GM12878 (cell line): ENCODE measurements around the gene SMIM7. TPM values are rescaled to one million over a fixed set of nuclear protein-coding genes. Genes with fewer than 3 reads are reported as not detected.

Experiments used
- ATAC-seq: fragments of 200-7000 bp; cut with Tn5 transposase; 3 replicates; pipeline ENCODE4 v1.9.1; 2020; ENCODE audit warnings: mild to moderate bottlenecking, moderate library complexity
- BruUV-seq: library from RNA; stranded (reverse); fragments of 400-500 nt; replicated peaks from 2 replicates; lab custom pipeline; 2021; lab: Mats Ljungman, UMichigan
- CTCF ChIA-PET: fragments of 300-600 bp; sonication (Branson Sonifier 250); formaldehyde crosslinking; extraction: SDS; loops from one replicate; lab custom pipeline; 2021; ENCODE audit warnings: inconsistent platforms; lab: Yijun Ruan, JAX
- POLR2A ChIA-PET: fragments of 350-600 bp; formaldehyde crosslinking; extraction: SDS; loops from one replicate; lab custom pipeline; 2021; ENCODE audit warnings: inconsistent platforms; lab: Charles Lee
- RAD21 ChIA-PET: fragments of 300-600 bp; sonication (Branson Sonifier 250); formaldehyde crosslinking; loops from one replicate; lab custom pipeline; 2023; ENCODE audit warnings: antibody characterized with exemption; ENCODE audit not compliant: unreplicated experiment; lab: Charles Lee
- SMC1A ChIA-PET: fragments of 300-600 bp; sonication (Branson Sonifier 250); formaldehyde crosslinking; loops from one replicate; lab custom pipeline; 2023; ENCODE audit not compliant: unreplicated experiment, uncharacterized antibody; lab: Charles Lee
- DNase-seq: peaks from one replicate; pipeline ENCODE4 v3.0.0-alpha.2; 2011; ENCODE audit warnings: low read depth, low spot score
- FAIRE-seq: peaks from 3 replicates; lab custom pipeline; 2011; peaks lifted over from hg19 to GRCh38; lab: Jason Lieb, UNC
- H2AFZ ChIP-seq: 2 replicates; pipeline ENCODE4 v1.6.0; 2011; ENCODE audit warnings: low read depth, low read length, control low read depth; ENCODE audit not compliant: control insufficient read depth
- H3K27ac ChIP-seq: 2 replicates; pipeline ENCODE4 v1.5.1; 2011; ENCODE audit warnings: control low read depth; ENCODE audit not compliant: control insufficient read depth, insufficient read depth
- H3K27me3 ChIP-seq, 2 experiments: replicated peaks in 1 of 2; 2 replicates each; pipeline versions ENCODE4 v1.6.0 to v1.6.1; 2011; ENCODE audit warnings: low read length in 1 of 2; ENCODE audit not compliant: control insufficient read depth in 2 of 2, insufficient read depth in 2 of 2
- H3K36me3 ChIP-seq, 2 experiments: 2 replicates each; pipeline ENCODE4 v1.5.1; 2011; ENCODE audit warnings: low read length in 1 of 2; ENCODE audit not compliant: control insufficient read depth in 2 of 2, insufficient read depth in 2 of 2
- H3K4me1 ChIP-seq: 2 replicates; pipeline ENCODE4 v1.6.1; 2011; ENCODE audit warnings: mild to moderate bottlenecking, low read length, moderate library complexity, mixed read lengths; ENCODE audit not compliant: control insufficient read depth, insufficient read depth
- H3K4me2 ChIP-seq: 2 replicates; pipeline ENCODE4 v1.6.0; 2011; ENCODE audit warnings: control low read depth; ENCODE audit not compliant: control insufficient read depth, insufficient read depth
- H3K4me3 ChIP-seq: fragments of 200-600 bp; sonication (generic); 2 replicates; pipeline ENCODE4 v1.5.1; 2016
- H3K79me2 ChIP-seq: 2 replicates; pipeline ENCODE4 v1.6.0; 2011; ENCODE audit warnings: low read length; ENCODE audit not compliant: control insufficient read depth, insufficient read depth
- H3K9ac ChIP-seq: 2 replicates; pipeline ENCODE4 v1.8.0; 2011; ENCODE audit warnings: low read length, control low read depth, mixed read lengths; ENCODE audit not compliant: control insufficient read depth, insufficient read depth
- H3K9me3 ChIP-seq: replicated peaks from 3 replicates; pipeline ENCODE4 v1.5.1; 2011; ENCODE audit warnings: mild to moderate bottlenecking, low read length; ENCODE audit not compliant: control insufficient read depth, insufficient read depth
- H4K20me1 ChIP-seq: 2 replicates; pipeline ENCODE4 v1.6.0; 2011; ENCODE audit not compliant: control insufficient read depth, insufficient read depth
- CTCF ChIP-seq, 3 experiments: IDR thresholded peaks in 2 of 3; conservative IDR thresholded peaks in 1 of 3; 2 replicates each; pipeline ENCODE4 v1.5.1; 2011; ENCODE audit warnings: low read depth in 3 of 3, low read length in 3 of 3, mild to moderate bottlenecking in 3 of 3, control low read depth in 2 of 3, moderate library complexity in 2 of 3, inconsistent platforms in 1 of 3, mixed read lengths in 1 of 3; ENCODE audit not compliant: control insufficient read depth in 2 of 3, insufficient read depth in 1 of 3; ENCODE audit errors: extremely low read depth in 1 of 3
- KLF5 ChIP-seq: fragments of 450-650 bp; IDR thresholded peaks from 2 replicates; pipeline ENCODE4 v1.6.1; 2014; ENCODE audit warnings: mild to moderate bottlenecking; ENCODE audit not compliant: partially characterized antibody
- RAD21 ChIP-seq: IDR thresholded peaks from 2 replicates; pipeline ENCODE4 v1.6.1; 2011; ENCODE audit warnings: mild to moderate bottlenecking, low read depth, low read length, moderate library complexity; ENCODE audit not compliant: insufficient read depth
- RCOR1 ChIP-seq: conservative IDR thresholded peaks from 2 replicates; pipeline ENCODE4 v1.6.1; 2012; ENCODE audit warnings: low read depth, low read length, improper control_type of control experiment
- WGBS: methylation state at CpG from one replicate; pipeline ENCODE4 v1.1.6; 2016; ENCODE audit warnings: low lambda C conversion rate; ENCODE audit not compliant: insufficient replicate concordance, insufficient coverage; ENCODE audit errors: missing lambda C conversion rate; 5-methylcytosine and 5-hydroxymethylcytosine counted together
- in situ Hi-C: fragments of 300-500 bp; cut with MboI; formaldehyde crosslinking; loops from 9 replicates; pipeline ENCODE4 v1.14.3; 2018; ENCODE audit warnings: mixed read lengths
- intact Hi-C: fragments of 100-400 bp; cut with micrococcal nuclease; formaldehyde crosslinking; loops from one replicate; pipeline ENCODE4 v1.14.2; 2022; ENCODE audit not compliant: unreplicated experiment
- polyA plus RNA-seq, 11 experiments: library from polyadenylated mRNA; depleted of rRNA in 4 of 11; unstranded in 6 of 11; stranded (reverse) in 5 of 11; fragments of >200 nt; fragmentation: Nextera tagmentation in 4 of 11; fragmentation: Illumina TruSeq in 1 of 11; extraction: Ambion mirVana in 4 of 11; extraction: Trizol in 1 of 11; gene quantifications; 1 replicate in 1 of 11; 2 replicates in 10 of 11; pipeline versions ENCODE4 v1.2.1 to v1.2.3, GENCODE V29; 2011 to 2016; ENCODE audit warnings: inconsistent platforms in 2 of 11, missing spikeins in 2 of 11, low read depth in 1 of 11
- total RNA-seq, 4 experiments: library from RNA; depleted of rRNA in 3 of 4; stranded (reverse); fragments of >200 nt in 3 of 4; fragmentation: Illumina TruSeq in 1 of 4; extraction: Trizol in 1 of 4; gene quantifications; 2 replicates each; pipeline versions ENCODE4 v1.2.1 to v1.2.3, GENCODE V29; 2013 to 2021

Gene SMIM7
- total and polyA plus RNA-seq, 10 of the 15 experiments (the other 5 are each of a cell fraction or from before 2014, with no cell fraction given), result 45.7 to 170 (median 70.8) TPM

GRCh38 chr19:16612636-16613035, 47.3 kb downstream of the SMIM7 start:
- Histone ChIP-seq H3K9ac (no peak overlapping the region), H3K79me2 (peaks cover 95% of the 10 kb centered on the region), H3K9me3 (no peaks in the 10 kb centered on the region), H3K4me2 (no peak overlapping the region), H4K20me1 (peaks cover 15% of the 10 kb centered on the region; the same call in 1 of the 2 replicates), H3K4me3 (no peak overlapping the region), H3K27me3 (no peaks in the 10 kb centered on the region), H3K4me1 (peaks cover 53% of the 10 kb centered on the region), H3K27ac (no peak overlapping the region; the same call in 1 of the 2 replicates), H2AFZ (no peak overlapping the region), H3K36me3 (peaks cover 0 to 6% of the 10 kb centered on the region in 2 experiments; a peak in 3 of 4 replicates)
- ChIA-PET POLR2A (interaction anchor here (0.7 to 1.1 kb wide), 3 partner anchors 10 to 28 kb away, joined by 3 to 4 read pairs (median 3); no protein-coding TSS in a partner anchor), CTCF (interaction anchor here (0.8 to 1.3 kb wide), 4 partner anchors 11 to 42 kb away, joined by 3 to 6 read pairs (median 4); no protein-coding TSS in a partner anchor), SMC1A (interaction anchor here (0.9 to 4.5 kb wide), 5 partner anchors 11 to 28 kb away, joined by 3 to 26 read pairs (median 4); no protein-coding TSS in a partner anchor), RAD21 (interaction anchor here (1.0 to 2.0 kb wide), 3 partner anchors 12 to 25 kb away, joined by 4 to 9 read pairs (median 7); no protein-coding TSS in a partner anchor)
- in situ Hi-C loops (no loop called here), intact Hi-C loops (no loop called here)
- DNase-seq, result no peak
- TSS peak; percentile 3 for BruUV-seq
- no peak for FAIRE-seq
- ATAC-seq, result no peak
- 17% methylated on average over 3 of the region's 3 CpGs for WGBS
- TF ChIP-seq CTCF (IDR thresholded peaks at IDR 0.05 in 2 of 3, conservative IDR thresholded peaks at IDR 0.05 in 1 of 3; ENCODE audit: control insufficient read depth in 2 of 3, extremely low read depth in 1 of 3, insufficient read depth in 1 of 3, low read depth in 3 of 3, low read length in 3 of 3), result no peak
- TF ChIP-seq RAD21, result no peak
- no peak for TF ChIP-seq RCOR1
- no peak for TF ChIP-seq KLF5
